ENCODE measurements around the gene HPCAL4. TPM values are rescaled to one million over a fixed set of nuclear protein-coding genes. Genes with fewer than 3 reads are reported as not detected.

The HPCAL4 gene
- total RNA-seq, 1 donor from 2014 or later, result not detected

GRCh38 chr1:39668894-39669293 is 22.3 kb downstream of the HPCAL4 start:
- Mint-ChIP-seq H3K9me3 (no peaks in the 10 kb centered on the region), H3K36me3 (ENCODE audit: low read depth) (no peaks in the 10 kb centered on the region), H3K27ac (no peak overlapping the region), H3K27me3 (peaks cover 29% of the 10 kb centered on the region), H3K4me3 (no peak overlapping the region), H3K4me1 (peaks cover 11% of the 10 kb centered on the region)
- DNase-seq, result no peak
- CTCF ChIA-PET, result interaction anchor here (1.8 to 2.6 kb wide), 2 partner anchors 11 to 15 kb away, joined by 5 to 10 read pairs; no protein-coding TSS in a partner anchor
- TF ChIP-seq CTCF (IDR thresholded peaks at IDR 0.05), result no peak
- intact Hi-C loops (cut with micrococcal nuclease), result no loop called here
- ATAC-seq (ENCODE audit: low read depth), result no peak
- POLR2A ChIA-PET, result no interaction called here

- Mint-ChIP-seq H3K27ac (no peak overlapping the region), H3K36me3 (ENCODE audit: low read depth) (no peaks in the 10 kb centered on the region), H3K4me1 (peaks cover 11% of the 10 kb centered on the region), H3K9me3 (no peaks in the 10 kb centered on the region), H3K27me3 (peaks cover 25% of the 10 kb centered on the region), H3K4me3 (no peak overlapping the region)
- intact Hi-C loops (cut with micrococcal nuclease), result no loop called here
- ATAC-seq (ENCODE audit: low read depth), result no peak
- no peak for DNase-seq
- ChIA-PET POLR2A (no interaction called here), CTCF (interaction anchor here (1.6 kb wide), 1 partner anchor 62 kb away, joined by 4 read pairs; no protein-coding TSS in a partner anchor)
- no peak for TF ChIP-seq CTCF (IDR thresholded peaks at IDR 0.05)
These were observed 23.1 kb downstream of the HPCAL4 start for GRCh38 chr1:39668111-39668510.

GRCh38 chr1:39666772-39667171 is 24.5 kb downstream of the HPCAL4 start:
- H3K4me3 Mint-ChIP-seq, result no peak overlapping the region
- intact Hi-C loops (cut with micrococcal nuclease), result no loop called here

GRCh38 chr1:39663559-39663958 is 27.7 kb downstream of the HPCAL4 start:
- ChIA-PET POLR2A (no interaction called here), CTCF (no interaction called here)
- no peak for DNase-seq
- no peak for ATAC-seq (ENCODE audit: low read depth)
- Mint-ChIP-seq H3K4me1 (peaks cover 4% of the 10 kb centered on the region), H3K4me3 (no peak overlapping the region), H3K27ac (no peak overlapping the region), H3K27me3 (peaks cover 4% of the 10 kb centered on the region), H3K9me3 (no peaks in the 10 kb centered on the region), H3K36me3 (ENCODE audit: low read depth) (no peaks in the 10 kb centered on the region)
- intact Hi-C loops (cut with micrococcal nuclease), result no loop called here
- TF ChIP-seq CTCF (IDR thresholded peaks at IDR 0.05), result no peak

More at GRCh38 chr1:39666772-39667171, 24.5 kb downstream of the HPCAL4 start:
- POLR2A ChIA-PET, result interaction anchor here (0.7 kb wide), 1 partner anchor 640 kb away, joined by 4 read pairs; no protein-coding TSS in a partner anchor
- CTCF ChIA-PET, result interaction anchor here (0.6 to 1.6 kb wide), 2 partner anchors 9 to 60 kb away, joined by 3 to 4 read pairs; no protein-coding TSS in a partner anchor
- no peak for TF ChIP-seq CTCF (IDR thresholded peaks at IDR 0.05)
- ATAC-seq (ENCODE audit: low read depth) (peak; percentile 75), DNase-seq (no peak)
- no peaks in the 10 kb centered on the region for H3K9me3 Mint-ChIP-seq
- H3K4me1 Mint-ChIP-seq, result peaks cover 10% of the 10 kb centered on the region
- peaks cover 18% of the 10 kb centered on the region for H3K27me3 Mint-ChIP-seq
- no peak overlapping the region for H3K27ac Mint-ChIP-seq
- no peaks in the 10 kb centered on the region for H3K36me3 Mint-ChIP-seq (ENCODE audit: low read depth)

GRCh38 chr1:39662861-39663260 is 28.4 kb downstream of the HPCAL4 start:
- ChIA-PET CTCF (interaction anchor here (1.3 kb wide), 1 partner anchor 56 kb away, joined by 3 read pairs; no protein-coding TSS in a partner anchor), POLR2A (no interaction called here)
- ATAC-seq (ENCODE audit: low read depth) (no peak), DNase-seq (no peak)
- no peak for TF ChIP-seq CTCF (IDR thresholded peaks at IDR 0.05)
- no peak overlapping the region for H3K27ac Mint-ChIP-seq
- no peak overlapping the region for H3K4me3 Mint-ChIP-seq
- no peaks in the 10 kb centered on the region for H3K27me3 Mint-ChIP-seq
- H3K9me3 Mint-ChIP-seq, result no peaks in the 10 kb centered on the region
- no peaks in the 10 kb centered on the region for H3K36me3 Mint-ChIP-seq (ENCODE audit: low read depth)
- intact Hi-C loops (cut with micrococcal nuclease), result no loop called here
- H3K4me1 Mint-ChIP-seq, result peaks cover 7% of the 10 kb centered on the region

Data from activated B cell treated with CpG ODN at 0.5 μM for 24 hours (primary cell).